Measurements from ENCODE around the gene JADE2.

- TF ChIP-seq CTCF (IDR thresholded peaks at IDR 0.05) (no peak), POLR2A (IDR thresholded peaks at IDR 0.05) (no peak), POLR2AphosphoS5 (IDR thresholded peaks at IDR 0.05) (no peak)
These were observed 85.3 kb downstream of the JADE2 start for GRCh38 chr5:134610725-134611124.

All from sigmoid colon (tissue), 4 donors.